ENCODE data around the gene TOMM40L.
A peak's percentile ranks its signal among the peaks of the same experiment; 100 is the strongest.

The TOMM40L gene

DNA sequence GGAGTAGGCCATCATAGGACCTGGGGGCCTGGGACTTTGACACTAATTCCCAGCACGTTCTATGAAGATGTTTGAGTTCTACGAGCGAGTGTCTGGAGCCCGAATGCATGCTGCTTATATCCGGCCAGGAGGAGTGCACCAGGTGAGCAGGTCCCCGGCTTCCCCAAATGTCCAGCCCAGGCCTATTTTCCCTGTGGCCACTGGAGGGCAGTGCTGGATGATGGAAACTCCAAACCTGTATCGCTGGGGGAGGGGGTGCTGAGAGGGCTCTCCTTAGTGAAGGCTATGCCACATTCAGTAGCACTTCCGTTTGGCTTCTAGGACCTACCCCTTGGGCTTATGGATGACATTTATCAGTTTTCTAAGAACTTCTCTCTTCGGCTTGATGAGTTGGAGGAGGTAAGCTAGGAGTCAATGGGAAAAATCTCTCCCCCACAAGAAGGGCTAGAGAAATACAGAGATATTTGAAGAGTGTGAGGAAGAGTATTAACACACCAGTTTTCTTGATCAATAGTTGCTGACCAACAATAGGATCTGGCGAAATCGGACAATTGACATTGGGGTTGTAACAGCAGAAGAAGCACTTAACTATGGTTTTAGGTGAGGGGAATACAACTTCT is 16.0 kb upstream of the TOMM40L start:
- in situ Hi-C loops (cut with HindIII; ENCODE audit: low sequenced_read_pairs), result loop anchor here (5.0 to 25.0 kb wide), 3 partner anchors 92 to 527 kb away; partner anchors contain the start of gene DUSP12
- TF ChIP-seq, protein P1, sequence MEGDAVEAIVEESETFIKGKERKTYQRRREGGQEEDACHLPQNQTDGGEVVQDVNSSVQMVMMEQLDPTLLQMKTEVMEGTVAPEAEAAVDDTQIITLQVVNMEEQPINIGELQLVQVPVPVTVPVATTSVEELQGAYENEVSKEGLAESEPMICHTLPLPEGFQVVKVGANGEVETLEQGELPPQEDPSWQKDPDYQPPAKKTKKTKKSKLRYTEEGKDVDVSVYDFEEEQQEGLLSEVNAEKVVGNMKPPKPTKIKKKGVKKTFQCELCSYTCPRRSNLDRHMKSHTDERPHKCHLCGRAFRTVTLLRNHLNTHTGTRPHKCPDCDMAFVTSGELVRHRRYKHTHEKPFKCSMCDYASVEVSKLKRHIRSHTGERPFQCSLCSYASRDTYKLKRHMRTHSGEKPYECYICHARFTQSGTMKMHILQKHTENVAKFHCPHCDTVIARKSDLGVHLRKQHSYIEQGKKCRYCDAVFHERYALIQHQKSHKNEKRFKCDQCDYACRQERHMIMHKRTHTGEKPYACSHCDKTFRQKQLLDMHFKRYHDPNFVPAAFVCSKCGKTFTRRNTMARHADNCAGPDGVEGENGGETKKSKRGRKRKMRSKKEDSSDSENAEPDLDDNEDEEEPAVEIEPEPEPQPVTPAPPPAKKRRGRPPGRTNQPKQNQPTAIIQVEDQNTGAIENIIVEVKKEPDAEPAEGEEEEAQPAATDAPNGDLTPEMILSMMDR (IDR thresholded peaks at IDR 0.05; ENCODE audit: low read depth, low read length, missing control alignments), result peak; percentile 98
- no peak overlapping the region for H3K4me3 ChIP-seq (ENCODE audit: low read depth, low read length)
- peak; percentile 47 for DNase-seq (ENCODE audit: low read depth)

DNA sequence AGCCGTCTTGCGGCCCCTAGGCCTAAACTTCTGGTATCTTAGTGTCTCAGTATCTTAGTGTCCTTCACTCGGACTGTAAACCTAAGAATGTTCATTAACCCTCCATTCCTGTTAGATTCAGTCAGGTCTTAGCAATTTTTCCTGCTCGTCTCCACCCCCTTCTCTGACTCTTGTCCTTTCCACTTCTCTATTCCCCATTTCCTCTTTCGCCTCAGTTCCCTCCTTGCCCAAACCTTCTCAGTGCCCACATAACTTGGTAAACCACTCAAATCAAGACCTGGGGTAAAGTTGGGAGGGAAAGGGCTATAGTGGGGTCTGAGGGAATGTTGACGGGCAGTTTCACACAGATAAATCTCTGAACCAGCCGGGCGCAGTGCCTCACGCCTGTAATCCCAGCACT is 11.5 kb upstream of the TOMM40L start:
- in situ Hi-C loops (cut with HindIII; ENCODE audit: low sequenced_read_pairs), result loop anchor here (25.0 kb wide), 1 partner anchor 523 kb away; the partner anchor contains the start of gene DUSP12
- TF ChIP-seq, protein P1 (IDR thresholded peaks at IDR 0.05; ENCODE audit: low read depth, low read length, missing control alignments), result no peak
- no peak overlapping the region for H3K4me3 ChIP-seq (ENCODE audit: low read depth, low read length)
- DNase-seq (ENCODE audit: low read depth), result no peak

DNA sequence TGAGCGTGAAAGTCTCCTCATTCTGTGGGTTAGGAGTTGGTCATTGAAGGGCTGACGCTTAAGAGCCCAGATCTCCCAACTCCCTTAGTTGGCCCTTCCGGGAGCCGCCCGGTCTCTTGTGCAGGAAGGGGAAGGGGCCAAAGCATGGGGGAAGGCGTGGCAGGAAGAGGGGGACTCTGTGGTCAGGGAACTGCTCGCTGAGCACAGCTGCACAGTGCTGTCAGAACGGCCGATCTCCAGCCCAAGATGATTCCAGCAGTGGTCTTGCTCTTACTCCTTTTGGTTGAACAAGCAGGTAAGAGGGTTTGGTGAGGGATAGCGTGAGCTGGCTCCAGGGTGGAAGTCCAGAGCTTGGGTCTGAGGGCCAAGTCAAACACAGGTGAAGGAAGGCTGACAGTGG is 10.8 kb upstream of the TOMM40L start, which contains the start of gene FCER1G:
FCER1G (plus strand) TSS at position 220 of the 400 bp plus-strand sequence; CDS start at position 247, 27 bp downstream.
- in situ Hi-C loops (cut with HindIII; ENCODE audit: low sequenced_read_pairs), result loop anchor here (25.0 kb wide), 1 partner anchor 522 kb away; the partner anchor contains the start of gene DUSP12
- TF ChIP-seq, protein P1 (IDR thresholded peaks at IDR 0.05; ENCODE audit: low read depth, low read length, missing control alignments), result no peak
- H3K4me3 ChIP-seq (ENCODE audit: low read depth, low read length), result no peak within 1 kb of the TSS
- DNase-seq (ENCODE audit: low read depth), result no peak

GRCh38 chr1:161216945-161217712 is 8.7 kb upstream of the TOMM40L start:
- in situ Hi-C loops (cut with HindIII; ENCODE audit: low sequenced_read_pairs), result loop anchor here (25.0 kb wide), 1 partner anchor 520 kb away; the partner anchor contains the start of gene DUSP12
- no peak for DNase-seq (ENCODE audit: low read depth)
- H3K4me3 ChIP-seq (ENCODE audit: low read depth, low read length), result no peak overlapping the region
- TF ChIP-seq, protein P1 (IDR thresholded peaks at IDR 0.05; ENCODE audit: low read depth, low read length, missing control alignments), result no peak

GRCh38 chr1:161217831-161218230 is 8.0 kb upstream of the TOMM40L start:
- no peak for DNase-seq (ENCODE audit: low read depth)
- H3K4me3 ChIP-seq (ENCODE audit: low read depth, low read length), result no peak overlapping the region
- in situ Hi-C loops (cut with HindIII; ENCODE audit: low sequenced_read_pairs), result loop anchor here (25.0 kb wide), 1 partner anchor 519 kb away; the partner anchor contains the start of gene DUSP12
- TF ChIP-seq, protein P1 (IDR thresholded peaks at IDR 0.05; ENCODE audit: low read depth, low read length, missing control alignments), result no peak

DNA sequence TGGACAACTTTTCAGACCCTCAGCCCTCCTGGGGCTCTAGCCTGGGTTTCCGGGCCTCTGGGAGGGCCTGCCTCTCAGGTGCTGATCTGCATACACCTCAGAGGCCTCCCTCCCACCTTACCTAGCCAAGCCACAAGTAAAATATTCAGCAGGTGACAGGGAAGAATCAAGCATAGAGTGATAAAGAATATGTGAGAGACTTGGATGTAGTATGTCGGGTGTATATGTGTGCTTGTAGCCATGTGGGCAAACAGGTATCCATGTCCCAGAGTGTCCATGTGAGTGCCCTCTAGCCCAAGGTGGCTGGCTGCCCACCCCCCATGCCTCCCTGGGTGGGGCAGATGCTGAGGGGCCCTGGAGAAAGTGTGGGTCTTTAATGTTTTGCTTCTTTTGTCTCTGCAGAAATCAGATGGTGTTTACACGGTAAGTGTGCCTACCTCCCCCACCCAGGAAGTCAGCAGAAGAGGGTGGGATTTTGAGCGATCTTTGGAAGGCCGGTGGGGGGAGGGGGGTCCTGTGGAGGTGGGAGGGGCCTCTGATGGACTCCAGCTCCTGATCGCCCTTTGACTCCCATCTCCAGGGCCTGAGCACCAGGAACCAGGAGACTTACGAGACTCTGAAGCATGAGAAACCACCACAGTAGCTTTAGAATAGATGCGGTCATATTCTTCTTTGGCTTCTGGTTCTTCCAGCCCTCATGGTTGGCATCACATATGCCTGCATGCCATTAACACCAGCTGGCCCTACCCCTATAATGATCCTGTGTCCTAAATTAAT is 7.4 kb upstream of the TOMM40L start:
- H3K4me3 ChIP-seq (ENCODE audit: low read depth, low read length), result no peak overlapping the region
- TF ChIP-seq, protein P1 (IDR thresholded peaks at IDR 0.05; ENCODE audit: low read depth, low read length, missing control alignments), result no peak

More for the DNA sequence above, 7.4 kb upstream of the TOMM40L start:
- in situ Hi-C loops (cut with HindIII; ENCODE audit: low sequenced_read_pairs), result loop anchor here (25.0 kb wide), 1 partner anchor 519 kb away; the partner anchor contains the start of gene DUSP12
- DNase-seq (ENCODE audit: low read depth), result no peak

Data from astrocyte of the cerebellum (primary cell).